Common myeloid progenitor, CD34-positive (primary cell): ENCODE measurements around the gene GTF2H1.
"Not testable (repeated sequence)": the region's sequence is repeated elsewhere in the genome, so short reads cannot be mapped to it uniquely, and the experiment has no call there.

ENCODE experiments used
- CTCF ChIA-PET: fragments of 350-600 bp; sonication (Branson Sonifier 250); formaldehyde crosslinking; loops from one replicate; lab custom pipeline; 2021; ENCODE audit warnings: antibody characterized with exemption; lab: Charles Lee
- POLR2A ChIA-PET: fragments of 350-600 bp; sonication (Branson Sonifier 250); formaldehyde crosslinking; loops from one replicate; lab custom pipeline; 2021; ENCODE audit warnings: antibody characterized with exemption; lab: Charles Lee
- DNase-seq, 3 donors: peaks; one replicate each; pipeline versions ENCODE4 v3.0.0 to v3.0.0-alpha.2; 2013
- H3K27ac ChIP-seq, 2 experiments: 1 replicate in 1 of 2; 2 replicates in 1 of 2; pipeline ENCODE4 v1.7.0; 2013; ENCODE audit warnings: inconsistent platforms in 2 of 2, low read length in 2 of 2, mild to moderate bottlenecking in 2 of 2, low read depth in 1 of 2, moderate library complexity in 1 of 2; ENCODE audit not compliant: severe bottlenecking in 2 of 2, insufficient read depth in 1 of 2, poor library complexity in 1 of 2
- H3K27me3 ChIP-seq, 5 experiments: replicated peaks in 2 of 5; 1 replicate in 3 of 5; 2 replicates in 2 of 5; pipeline versions ENCODE4 v1.6.1 to v1.7.0; 2013; ENCODE audit warnings: low read length in 4 of 5, mild to moderate bottlenecking in 2 of 5, moderate library complexity in 2 of 5, inconsistent platforms in 1 of 5; ENCODE audit not compliant: insufficient read depth in 5 of 5, control insufficient read depth in 4 of 5
- H3K36me3 ChIP-seq, 4 experiments: 1 replicate in 2 of 4; 2 replicates in 2 of 4; pipeline versions ENCODE4 v1.6.1 to v1.7.0; 2013; ENCODE audit warnings: low read length in 3 of 4, control low read depth in 1 of 4, mild to moderate bottlenecking in 1 of 4; ENCODE audit not compliant: control insufficient read depth in 4 of 4, insufficient read depth in 4 of 4
- H3K4me1 ChIP-seq, 4 experiments: 1 replicate in 3 of 4; 2 replicates in 1 of 4; pipeline versions ENCODE4 v1.6.1 to v1.7.1; 2013; ENCODE audit warnings: low read length in 3 of 4, mild to moderate bottlenecking in 3 of 4, control low read depth in 1 of 4, inconsistent platforms in 1 of 4, moderate library complexity in 1 of 4; ENCODE audit not compliant: control insufficient read depth in 4 of 4, insufficient read depth in 4 of 4; ENCODE audit errors: control extremely low read depth in 1 of 4
- H3K4me3 ChIP-seq, 7 experiments: 1 replicate in 4 of 7; 2 replicates in 3 of 7; pipeline versions ENCODE4 v1.5.1 to v1.7.0; 2013; ENCODE audit warnings: mild to moderate bottlenecking in 7 of 7, low read length in 6 of 7, moderate library complexity in 6 of 7, inconsistent platforms in 2 of 7, low read depth in 2 of 7, control low read depth in 1 of 7; ENCODE audit not compliant: insufficient read depth in 4 of 7, control insufficient read depth in 1 of 7; ENCODE audit errors: extremely low read depth in 1 of 7
- H3K9me3 ChIP-seq, 5 experiments: 1 replicate in 4 of 5; 2 replicates in 1 of 5; pipeline versions ENCODE4 v1.6.1 to v1.7.1; 2013; ENCODE audit warnings: low read length in 4 of 5, mild to moderate bottlenecking in 2 of 5, inconsistent platforms in 1 of 5, low read depth in 1 of 5, moderate library complexity in 1 of 5; ENCODE audit not compliant: control insufficient read depth in 4 of 5, insufficient read depth in 2 of 5; ENCODE audit errors: control extremely low read depth in 1 of 5
- WGBS: methylation state at CpG from one replicate; pipeline ENCODE4 v1.1.5; 2013; ENCODE audit not compliant: insufficient coverage; 5-methylcytosine and 5-hydroxymethylcytosine counted together

Gene GTF2H1

GRCh38 chr11:18407400-18407799, 85.0 kb downstream of the GTF2H1 start:
- not testable (repeated sequence) for DNase-seq, H3K27me3 ChIP-seq, H3K4me1 ChIP-seq, H3K27ac ChIP-seq, H3K9me3 ChIP-seq, H3K4me3 ChIP-seq
- peaks cover 20 to 54% (median 38%) of the 10 kb centered on the region in 4 experiments for H3K36me3 ChIP-seq
- WGBS, result 100% methylated on average over 3 of the region's 3 CpGs
- ChIA-PET POLR2A (interaction anchor here (3.5 kb wide), 1 partner anchor 12 kb away, joined by 16 read pairs; no protein-coding TSS in a partner anchor), CTCF (interaction anchor here (0.6 to 0.8 kb wide), 2 partner anchors 69 to 93 kb away, joined by 3 read pairs; no protein-coding TSS in a partner anchor)

- Histone ChIP-seq H3K27me3 (no peaks in the 10 kb centered on the region), H3K9me3 (no peaks in the 10 kb centered on the region), H3K4me1 (peaks cover 0 to 7% (median 0%) of the 10 kb centered on the region in 4 experiments), H3K4me3 (no peak overlapping the region), H3K36me3 (peaks cover 11 to 41% (median 26%) of the 10 kb centered on the region in 4 experiments), H3K27ac (no peak overlapping the region)
- 100% methylated on average over 9 of the region's 9 CpGs for WGBS
- POLR2A ChIA-PET, result interaction anchor here (3.5 kb wide), 1 partner anchor 13 kb away, joined by 16 read pairs; no protein-coding TSS in a partner anchor
- DNase-seq, result no peak
- CTCF ChIA-PET, result interaction anchor here (0.6 to 1.3 kb wide), 4 partner anchors 45 to 87 kb away, joined by 3 to 4 read pairs (median 3); partner anchors contain the start of genes GTF2H1 and HPS5
Observed at GRCh38 chr11:18408558-18409291, 86.4 kb downstream of the GTF2H1 start.

- Histone ChIP-seq H3K4me1 (peaks cover 0 to 5% (median 0%) of the 10 kb centered on the region in 4 experiments), H3K36me3 (no peaks in the 10 kb centered on the region), H3K9me3 (no peaks in the 10 kb centered on the region), H3K27me3 (no peaks in the 10 kb centered on the region), H3K27ac (no peak overlapping the region), H3K4me3 (no peak overlapping the region)
- DNase-seq, result no peak
- POLR2A ChIA-PET, result no interaction called here
- CTCF ChIA-PET, result no interaction called here
- WGBS, result 100% methylated on average over 1 of the region's 3 CpGs
Observed at GRCh38 chr11:18416459-18416858, 94.1 kb downstream of the GTF2H1 start.
